DND-41 (cell line): Measurements from ENCODE around the gene TNIK.

ENCODE experiments used
- EZH2 ChIP-seq: IDR thresholded peaks from 3 replicates; pipeline ENCODE4 v1.6.1; 2012; ENCODE audit warnings: borderline replicate concordance, low read depth, mild to moderate bottlenecking, moderate library complexity, low read length, inconsistent platforms; ENCODE audit not compliant: severe bottlenecking
- TF ChIP-seq, protein P1 (sequence below): IDR thresholded peaks from 2 replicates; pipeline ENCODE4 v1.5.1; 2012; ENCODE audit warnings: borderline replicate concordance, low read length, moderate library complexity, mild to moderate bottlenecking; ENCODE audit not compliant: poor library complexity, severe bottlenecking; ENCODE audit errors: extremely low read depth

DNA sequence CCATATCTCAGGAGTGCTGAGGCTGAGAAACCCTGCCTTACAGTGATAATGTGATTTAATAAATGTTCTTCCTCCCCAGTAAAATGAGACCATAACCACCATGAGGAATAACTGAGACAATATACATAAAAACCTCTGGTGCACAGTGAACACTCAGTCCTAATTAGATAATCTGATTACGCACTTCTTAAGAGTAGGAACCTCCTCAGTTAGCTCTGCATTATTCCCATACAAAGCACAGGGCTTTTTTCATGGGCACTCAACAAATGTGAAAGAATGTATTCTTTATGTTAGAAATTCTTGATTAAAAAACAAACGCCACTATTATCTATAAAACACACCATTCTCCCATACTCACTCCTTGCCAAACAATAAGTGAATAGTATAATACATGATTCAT, 97.0 kb downstream of the TNIK start:
- TF ChIP-seq, protein P1, sequence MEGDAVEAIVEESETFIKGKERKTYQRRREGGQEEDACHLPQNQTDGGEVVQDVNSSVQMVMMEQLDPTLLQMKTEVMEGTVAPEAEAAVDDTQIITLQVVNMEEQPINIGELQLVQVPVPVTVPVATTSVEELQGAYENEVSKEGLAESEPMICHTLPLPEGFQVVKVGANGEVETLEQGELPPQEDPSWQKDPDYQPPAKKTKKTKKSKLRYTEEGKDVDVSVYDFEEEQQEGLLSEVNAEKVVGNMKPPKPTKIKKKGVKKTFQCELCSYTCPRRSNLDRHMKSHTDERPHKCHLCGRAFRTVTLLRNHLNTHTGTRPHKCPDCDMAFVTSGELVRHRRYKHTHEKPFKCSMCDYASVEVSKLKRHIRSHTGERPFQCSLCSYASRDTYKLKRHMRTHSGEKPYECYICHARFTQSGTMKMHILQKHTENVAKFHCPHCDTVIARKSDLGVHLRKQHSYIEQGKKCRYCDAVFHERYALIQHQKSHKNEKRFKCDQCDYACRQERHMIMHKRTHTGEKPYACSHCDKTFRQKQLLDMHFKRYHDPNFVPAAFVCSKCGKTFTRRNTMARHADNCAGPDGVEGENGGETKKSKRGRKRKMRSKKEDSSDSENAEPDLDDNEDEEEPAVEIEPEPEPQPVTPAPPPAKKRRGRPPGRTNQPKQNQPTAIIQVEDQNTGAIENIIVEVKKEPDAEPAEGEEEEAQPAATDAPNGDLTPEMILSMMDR, result no peak
- TF ChIP-seq EZH2, result no peak
